ENCODE results near the gene ATRN.

ATRN gene

DNA sequence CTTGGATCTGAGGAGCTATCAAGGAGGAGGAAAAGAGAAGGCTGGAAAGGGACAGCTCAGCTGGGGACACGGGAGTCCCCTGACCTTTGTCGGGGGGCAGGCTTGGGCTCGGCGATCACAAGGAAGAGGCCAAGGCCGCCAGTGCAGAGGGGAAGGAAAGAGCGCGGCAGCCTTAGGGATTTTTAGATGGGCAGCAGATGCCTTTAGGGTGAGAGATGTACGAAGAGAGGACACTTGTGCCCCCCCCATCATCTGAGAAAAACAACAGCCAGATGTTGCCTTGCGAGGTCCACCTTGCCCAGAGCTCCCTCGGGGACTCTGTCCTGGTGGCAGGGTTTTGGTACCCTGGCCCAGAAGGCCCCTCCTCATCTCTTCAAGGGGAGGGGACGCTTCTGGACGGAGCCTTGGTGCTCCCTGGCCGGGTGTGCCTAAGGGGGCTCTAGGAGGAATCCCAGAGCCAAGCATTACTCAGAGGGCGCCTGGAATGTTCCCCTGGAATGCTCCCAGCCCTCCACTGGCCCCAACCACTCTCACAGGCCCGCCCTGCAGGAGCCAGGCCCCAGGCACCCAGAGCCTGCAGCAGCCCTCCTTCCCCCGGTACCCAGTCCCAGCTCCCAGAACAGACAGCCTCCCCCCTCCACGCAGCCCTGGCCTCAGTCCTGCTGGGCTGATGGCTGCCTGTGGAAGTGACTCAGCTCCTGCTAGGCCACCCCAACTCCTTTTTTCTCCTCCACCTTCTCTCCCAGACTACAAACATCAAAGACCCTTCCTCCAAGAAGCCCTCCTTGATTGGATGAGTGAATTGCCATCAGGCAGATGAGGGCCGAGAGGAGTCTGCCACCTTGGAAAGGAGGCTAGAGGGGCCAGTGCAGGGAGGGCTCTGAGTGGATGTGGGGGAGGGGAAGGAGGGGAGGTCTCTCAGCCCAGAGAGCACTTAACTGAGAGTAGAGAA is 209.2 kb downstream of the ATRN start:
- DNase-seq = no peak

DNA sequence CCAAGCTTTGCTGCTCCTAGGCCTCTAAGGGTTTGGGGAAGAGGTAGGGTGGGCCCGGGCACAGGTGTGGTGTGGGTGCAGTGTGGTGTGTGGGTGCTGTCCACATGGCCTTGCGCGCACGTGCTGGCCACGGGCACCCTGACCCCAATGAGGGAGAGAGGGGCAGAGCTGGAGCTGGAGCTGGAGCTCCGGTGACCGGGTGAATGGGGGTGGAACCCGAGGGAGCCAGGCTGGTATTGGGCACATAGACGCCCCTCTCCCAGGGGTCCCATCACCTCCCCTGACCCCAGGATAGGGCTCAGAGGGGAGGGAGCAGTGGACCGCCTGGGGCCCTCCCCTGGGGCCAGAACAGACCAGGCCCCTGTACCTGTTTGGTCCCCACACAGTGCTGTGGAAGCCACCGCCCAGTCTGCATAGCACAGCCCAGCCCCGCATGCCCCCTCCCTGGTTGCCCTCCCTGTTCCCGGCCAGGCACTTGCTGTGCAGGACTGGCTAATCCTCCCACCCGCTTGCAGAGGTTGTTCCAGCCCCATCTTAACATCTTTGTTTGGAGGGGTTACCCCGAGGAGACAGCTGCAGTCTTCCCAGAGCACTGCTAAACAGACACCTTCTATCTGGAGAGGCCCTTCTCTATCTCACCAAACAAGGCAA is 210.0 kb downstream of the ATRN start:
- DNase-seq = no peak

DNA sequence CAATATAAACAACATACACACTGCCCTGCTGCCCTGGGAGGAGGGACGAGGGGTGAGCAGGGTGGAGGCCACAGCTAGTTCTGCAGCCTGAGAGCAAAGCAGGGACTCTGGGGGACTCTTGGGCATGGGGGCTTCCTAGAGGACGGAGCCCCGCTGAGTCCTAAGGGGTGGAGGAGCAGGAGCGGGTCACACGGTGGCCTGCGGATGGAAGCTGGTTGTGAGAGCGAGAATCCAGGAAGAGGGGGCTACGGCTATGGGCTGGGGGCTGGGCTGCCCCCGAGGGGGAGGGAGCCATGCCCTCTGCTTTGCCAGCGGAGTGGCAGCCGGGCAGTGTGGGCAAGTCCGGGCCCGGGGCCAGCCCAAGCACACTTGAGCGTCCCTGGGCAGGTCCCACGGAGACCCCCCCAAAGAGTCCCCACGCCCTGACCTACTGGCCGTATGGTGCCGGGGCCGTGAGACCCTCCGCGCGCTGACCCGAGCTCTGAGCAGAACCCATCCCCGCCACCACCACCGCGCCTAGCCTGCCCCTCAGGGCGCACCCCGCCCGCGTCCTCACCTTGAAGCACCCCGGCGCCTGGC is 210.6 kb downstream of the ATRN start:
- no peak for DNase-seq

DNA sequence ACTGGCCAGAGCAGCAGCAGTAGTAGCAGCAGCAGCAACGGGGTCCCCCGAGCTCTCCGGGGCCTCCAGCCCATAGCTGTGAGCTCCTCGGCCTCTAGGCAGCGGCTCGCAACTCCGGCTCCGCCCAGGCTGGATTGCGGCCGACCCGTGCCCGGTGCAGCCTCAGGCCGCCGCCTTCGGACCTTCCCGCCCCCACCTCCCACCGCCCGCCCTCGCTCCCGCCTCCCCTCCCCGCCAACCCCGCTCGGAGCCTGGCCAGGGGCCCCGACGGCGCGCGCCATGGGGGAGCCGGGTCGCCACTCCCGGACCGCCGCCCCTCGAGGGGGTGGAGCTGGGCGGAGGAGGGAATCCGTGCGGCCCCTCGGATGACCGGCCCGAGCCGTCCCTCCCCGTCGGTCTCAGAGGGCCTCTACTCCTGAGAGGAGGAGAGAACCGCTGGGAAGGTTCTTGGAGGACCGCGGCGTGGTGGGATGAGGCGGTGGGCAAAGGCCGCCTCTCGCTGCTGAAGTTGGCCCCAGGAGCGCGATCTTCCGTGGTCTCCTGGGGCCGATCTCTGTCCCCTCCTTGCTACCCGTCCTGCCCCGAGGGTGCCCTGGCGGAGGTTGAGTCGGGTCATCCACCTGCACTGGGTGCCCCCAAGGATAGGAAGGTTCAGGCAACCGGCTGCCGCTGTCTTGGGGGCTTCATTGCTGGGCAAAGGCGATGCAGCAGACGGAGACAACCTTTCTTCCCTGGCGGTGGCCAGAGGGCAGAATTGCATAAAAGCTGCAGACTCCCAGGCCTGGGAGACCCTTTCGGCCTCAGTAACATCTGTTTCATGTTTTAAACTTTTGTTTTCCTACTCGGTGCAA is 211.3 kb downstream of the ATRN start, which contains the start of gene ADAM33:
Gene ADAM33, minus strand, starts transcription at position 80 of the 851 bp plus-strand sequence. Its CDS starts 6 bp downstream, at position 74.
- DNase-seq = no peak

DNA sequence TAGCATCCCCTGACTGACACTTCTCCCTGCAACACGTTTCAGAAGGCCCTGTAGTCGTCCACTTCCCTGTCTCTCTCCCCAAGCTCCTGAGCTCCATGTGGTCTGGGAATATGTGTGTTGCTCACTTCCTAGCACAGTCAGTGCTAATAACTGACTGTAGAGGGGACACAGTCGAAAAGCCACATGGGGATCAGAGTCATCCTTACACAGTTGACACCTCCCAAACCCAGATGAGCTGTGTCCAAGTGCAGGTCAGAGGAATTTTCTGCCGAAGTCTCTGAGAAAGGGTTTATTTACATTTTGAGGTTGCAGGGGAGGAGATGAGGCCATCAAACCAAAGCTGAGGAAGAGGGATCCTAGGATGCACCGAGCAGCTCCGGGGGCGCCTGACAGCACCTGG is 214.5 kb downstream of the ATRN start:
- no peak for DNase-seq

DNA sequence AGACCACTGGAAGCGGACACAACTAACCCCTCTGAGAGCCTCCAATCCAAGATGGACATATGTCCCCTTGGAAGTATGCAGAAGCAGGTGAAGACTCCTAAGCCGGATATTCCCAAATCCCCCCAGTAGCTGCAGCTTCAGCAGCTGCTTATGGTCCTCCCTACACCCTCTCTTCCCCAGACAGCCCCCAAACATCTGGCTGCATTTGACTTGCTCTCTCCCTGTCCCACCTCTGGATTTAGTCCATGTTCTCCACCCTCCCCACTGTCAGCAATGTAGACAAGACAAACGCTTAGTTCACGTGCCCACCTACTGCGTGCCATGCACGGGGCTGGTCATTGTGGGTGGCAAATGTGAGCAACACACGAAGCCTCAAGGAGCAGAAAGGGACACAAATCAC is 215.6 kb downstream of the ATRN start:
- no peak for DNase-seq

DNA sequence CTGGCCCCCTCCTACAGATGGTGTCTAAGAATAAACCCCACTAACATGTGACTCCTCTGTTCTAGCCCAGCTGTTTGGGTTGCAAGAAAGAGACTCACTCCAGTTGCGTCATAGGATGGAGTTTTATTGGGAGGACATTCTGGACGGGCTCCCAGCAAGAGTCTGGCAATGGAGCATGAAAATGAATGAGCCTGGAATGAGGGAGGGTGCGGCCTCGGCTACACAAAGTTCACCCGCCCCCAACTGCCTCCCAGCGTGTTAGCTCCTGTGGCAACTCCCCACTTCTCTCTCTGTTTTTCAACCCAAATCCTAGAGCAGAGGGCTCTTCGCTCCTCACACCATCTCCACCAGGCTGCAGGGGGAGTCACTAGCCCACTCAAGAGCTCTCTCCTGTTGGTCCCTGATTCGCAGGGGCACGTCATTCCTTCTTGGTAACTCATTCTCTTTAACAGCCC is 216.1 kb downstream of the ATRN start:
- DNase-seq = no peak

DNA sequence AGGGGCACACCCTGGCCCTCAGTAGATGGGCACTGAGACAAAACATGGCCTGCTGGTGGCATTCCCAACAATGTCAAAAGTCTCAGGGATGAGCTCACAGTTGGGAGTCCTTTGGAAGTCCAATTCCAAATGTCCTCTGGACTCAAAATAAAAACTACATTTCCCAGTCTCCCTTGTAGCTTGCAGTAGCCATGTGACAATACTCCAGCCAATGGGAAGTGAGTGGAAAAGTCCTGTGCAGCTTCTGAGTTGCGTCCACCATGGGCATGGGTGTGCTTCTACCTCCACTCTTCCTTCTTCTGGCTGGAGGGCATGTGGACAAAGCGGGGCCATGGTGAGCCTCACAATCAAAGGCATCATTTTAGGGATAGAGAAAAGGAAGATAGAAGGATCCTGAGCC is 216.8 kb downstream of the ATRN start:
- no peak for DNase-seq

DNA sequence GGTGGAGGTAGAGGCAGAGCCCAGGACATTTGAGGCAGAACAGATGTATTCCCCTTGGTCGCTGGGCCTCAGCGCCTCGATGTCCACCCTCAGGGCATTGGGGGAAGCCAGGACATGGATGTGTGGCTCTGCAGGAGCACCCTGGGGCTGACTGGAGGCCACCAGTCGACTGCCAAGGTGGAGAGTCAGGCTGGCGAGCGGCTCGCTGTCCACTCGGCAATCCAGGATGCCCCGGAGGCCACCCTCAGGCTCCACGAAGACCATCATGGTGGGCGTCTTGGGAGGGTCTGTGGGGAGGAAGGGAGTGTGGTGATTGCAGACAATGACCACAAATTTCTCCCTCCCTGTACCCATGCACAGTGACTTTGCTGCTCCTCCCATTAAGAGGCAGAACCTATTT is 219.2 kb downstream of the ATRN start:
- no peak for DNase-seq

DNA sequence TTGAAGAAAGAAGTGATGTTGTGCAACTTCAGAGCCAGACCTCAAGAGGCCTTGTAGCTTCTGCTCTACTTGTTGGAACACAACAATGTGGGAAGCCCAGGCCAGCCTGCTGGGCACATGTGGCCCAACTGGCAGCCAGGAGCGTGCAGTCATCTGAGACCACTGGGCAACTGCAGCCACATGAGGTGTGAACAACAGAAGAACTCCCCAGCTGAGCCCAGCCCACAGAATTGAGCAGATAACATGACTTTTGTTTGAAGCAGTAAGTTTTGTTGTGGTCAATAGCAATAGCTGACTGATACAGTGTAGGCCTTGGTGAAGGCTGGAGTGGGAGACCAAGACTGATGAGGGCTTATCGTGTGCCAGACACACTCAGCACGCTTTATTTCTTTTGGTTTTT is 219.6 kb downstream of the ATRN start:
- no peak for DNase-seq

DNA sequence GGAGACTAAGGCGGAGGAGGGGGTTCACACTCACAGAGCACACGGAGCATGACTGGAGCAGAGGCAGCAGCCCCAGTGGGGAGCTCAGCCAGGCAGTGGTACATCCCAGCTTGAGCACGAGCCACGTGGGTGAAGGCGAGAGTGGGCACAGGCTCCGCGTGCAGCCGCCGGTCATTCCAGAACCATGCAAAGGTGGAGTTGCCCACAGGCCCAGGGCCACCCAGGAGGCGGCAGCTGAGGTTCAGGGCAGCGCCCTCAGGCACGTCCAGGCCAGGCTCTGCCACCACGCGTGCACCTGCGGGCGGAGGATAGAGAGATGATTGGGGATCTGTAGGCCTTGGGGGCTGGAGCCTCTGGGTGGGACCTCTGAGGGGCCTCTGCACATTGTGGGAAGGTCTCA is 220.5 kb downstream of the ATRN start:
- no peak for DNase-seq

DNA sequence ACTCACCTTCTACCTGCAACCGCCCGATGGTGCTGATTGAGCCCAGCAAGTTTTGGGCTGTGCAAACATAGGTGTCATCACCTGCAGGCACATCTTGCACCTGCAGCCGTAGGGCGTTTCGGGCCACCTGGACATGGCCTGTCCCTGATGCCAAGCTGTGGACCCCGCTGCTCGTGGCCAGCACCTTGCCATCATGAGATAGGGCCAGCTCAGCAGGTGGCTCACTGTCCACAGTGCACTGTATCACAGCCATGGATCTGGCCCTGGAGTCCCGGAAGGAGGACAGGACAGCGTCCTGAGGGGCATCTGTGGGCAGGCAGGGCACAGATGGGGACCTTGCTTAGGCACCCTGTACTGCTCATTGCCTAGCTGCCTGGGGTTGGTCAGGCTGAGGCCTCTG is 221.1 kb downstream of the ATRN start:
- no peak for DNase-seq

DNA sequence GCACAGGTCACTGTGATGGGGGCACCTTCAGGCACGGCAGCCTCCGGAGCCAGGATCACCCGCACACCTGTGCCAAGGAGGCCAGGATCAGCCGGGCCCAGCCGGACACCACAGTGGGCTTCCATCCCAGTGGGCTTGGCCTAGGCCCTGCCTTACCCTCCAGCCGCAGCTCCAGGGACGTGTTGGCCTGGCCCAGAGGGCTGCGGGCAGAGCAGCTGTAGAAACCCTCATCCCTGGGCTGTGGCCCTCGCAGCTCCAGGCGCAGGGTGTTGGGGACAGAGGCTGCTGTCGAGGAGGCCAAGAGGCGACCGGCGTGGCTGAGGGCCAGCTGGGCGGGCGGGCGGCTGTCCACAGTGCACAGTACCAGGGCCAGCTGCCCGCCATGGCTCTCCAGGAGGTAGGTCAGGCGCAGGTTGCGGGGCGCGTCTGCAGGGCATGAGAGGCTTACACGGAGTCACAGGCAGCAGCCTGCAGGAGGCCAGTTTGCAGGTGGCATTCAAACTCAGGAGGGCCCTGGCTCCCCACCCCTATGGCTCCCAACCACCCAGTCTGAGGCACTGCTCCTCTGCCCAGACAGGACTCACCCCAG is 222.0 kb downstream of the ATRN start:
- no peak for DNase-seq

DNA sequence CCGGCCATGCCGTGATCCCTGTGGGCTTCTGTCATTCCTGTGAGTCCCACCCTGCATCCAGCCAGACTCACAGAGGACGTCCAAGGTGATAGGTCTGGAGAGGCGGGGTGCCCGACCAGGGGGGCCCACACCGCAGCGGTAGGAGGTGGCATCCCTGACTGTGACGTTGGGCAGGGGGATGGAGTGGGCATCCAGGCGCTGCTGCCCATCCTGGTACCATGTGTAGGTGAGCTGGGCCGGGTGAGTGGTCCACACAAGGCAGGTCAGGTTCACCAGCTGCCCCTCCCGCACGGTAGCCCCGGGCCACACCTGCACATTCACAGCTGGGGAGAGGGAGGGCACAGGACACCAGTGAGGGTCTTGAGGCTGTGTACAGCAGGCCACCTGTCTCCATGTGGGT is 222.6 kb downstream of the ATRN start:
- no peak for DNase-seq

DNA sequence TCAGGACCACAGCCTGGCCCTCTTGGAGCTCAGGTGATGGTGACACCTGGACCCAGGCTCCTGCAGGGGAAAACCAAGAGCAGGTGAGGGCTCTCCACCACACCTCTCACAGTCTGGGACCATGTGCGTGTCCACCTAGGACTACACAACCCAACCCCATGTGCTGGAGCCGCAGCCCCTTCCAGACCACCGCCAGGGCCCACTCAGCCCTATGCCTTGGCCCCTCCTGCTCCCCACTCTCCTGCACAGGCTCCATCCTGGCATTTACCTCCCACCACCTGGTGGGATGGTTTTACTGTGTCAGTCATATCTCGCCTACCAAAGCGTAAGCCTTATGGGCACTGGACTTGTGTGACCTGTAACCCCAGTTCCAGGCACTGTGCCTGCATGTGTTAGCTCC is 224.0 kb downstream of the ATRN start:
- DNase-seq = no peak

DNA sequence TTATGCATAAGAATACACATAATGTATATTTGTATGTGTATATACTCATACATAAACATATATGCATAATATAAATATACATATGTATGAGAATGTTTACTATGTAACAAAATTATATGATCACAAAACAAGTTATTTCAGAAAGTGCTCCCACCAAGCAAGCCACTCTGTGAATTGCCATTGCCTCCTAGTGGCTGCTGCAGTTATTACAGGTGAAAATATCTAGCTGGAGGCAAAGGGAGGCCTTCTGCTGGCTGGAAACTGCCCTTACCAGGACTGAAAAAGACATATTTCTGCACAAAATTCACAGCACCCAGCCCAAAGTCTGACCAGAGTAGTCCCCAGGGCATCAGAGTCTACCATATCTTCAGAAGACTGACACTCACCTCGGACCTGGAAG is 225.4 kb downstream of the ATRN start:
- no peak for DNase-seq

DNA sequence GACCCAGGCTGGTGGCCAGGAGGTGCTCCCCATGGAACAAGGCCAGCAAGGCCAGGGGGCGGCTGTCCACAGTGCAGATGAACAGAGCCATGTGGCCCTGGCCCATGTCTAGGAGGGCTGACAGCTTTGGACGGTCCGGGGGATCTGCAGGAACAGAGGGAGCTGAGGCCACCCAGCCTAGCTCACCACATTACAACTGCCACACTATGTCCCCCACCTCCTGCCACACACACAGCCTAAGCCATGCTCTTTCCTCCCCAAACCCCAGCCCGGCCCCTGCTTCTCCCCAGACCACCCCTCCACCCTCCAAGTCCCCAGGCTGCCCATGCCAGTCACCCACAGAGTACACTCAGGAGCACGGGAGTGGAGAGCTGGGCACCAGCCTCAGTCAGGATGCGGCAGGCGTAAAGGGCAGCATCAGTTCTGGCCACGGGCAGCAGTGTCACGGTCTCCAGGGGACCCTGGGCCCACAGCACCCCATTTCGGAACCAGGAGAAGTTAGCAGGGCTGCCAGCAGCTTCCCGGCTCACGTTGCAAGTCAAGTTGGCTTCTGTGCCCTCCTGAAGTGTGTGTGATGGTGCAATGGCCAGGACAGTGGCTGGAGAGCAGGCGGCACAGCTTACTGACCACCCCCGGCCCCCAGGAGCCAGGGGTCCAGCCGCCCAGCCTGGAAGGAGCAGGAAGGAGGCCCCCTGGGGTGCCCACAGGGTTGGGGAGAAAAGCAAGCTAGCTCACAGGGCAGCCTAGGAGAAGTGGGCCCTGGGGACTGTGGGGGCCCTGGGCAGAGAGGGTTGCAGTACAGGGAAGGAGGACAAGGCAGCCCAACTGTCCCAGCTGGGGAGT is 226.1 kb downstream of the ATRN start:
- no peak for DNase-seq

DNA sequence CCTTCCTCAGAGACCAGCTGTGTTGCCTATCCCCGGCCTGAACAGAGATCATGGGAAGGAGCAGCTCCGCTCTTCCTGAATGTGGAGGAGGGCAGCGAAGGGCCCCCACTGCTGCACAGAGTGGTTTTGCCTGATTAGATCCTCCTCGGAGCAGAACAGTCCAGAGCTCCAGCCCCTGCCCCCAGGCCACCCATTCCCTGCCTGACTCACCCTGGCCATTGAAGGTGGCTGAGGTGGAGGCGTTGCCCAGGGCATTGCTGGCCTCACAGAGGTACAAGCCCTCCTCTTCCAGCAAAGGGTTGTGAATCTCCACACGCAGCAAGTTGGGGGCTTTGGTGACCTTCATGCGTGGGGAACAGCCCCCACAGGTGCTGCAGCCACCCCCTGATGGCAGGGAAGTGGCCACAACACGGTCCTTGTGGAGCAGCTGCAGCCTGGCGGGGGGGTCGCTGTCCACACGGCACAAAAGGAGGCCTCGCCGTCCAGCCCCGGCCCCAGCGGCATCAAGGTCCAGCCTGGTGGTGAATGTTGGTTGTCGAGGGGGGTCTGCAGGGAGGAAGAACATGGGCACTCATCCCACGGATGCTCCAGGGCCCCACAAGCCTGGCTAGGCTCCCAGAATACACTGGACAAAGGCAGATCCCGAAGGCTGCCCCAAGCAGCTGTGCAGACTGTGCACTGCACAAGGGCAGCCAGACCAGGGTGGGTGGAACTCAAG is 226.9 kb downstream of the ATRN start:
- no peak for DNase-seq

DNA sequence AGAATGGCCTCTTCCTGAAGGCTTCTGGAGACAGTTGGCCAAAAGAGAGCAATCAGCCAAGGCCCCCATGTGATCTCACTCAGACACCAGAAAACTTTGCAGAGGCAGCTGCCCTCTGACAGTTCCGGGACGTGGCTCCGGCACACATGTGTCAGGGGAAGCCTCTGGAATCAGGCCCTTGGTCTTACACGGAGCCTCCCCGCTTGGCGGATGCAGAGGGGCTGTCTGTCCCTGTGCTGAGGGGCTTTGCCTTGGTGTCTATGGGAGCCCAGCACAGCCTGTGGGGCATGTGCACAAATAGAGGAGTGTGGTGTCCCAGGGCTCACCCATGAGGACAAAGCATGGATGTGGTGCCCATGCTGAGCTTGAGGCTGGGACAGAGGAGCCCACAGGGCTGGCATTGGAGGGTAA is 227.8 kb downstream of the ATRN start:
- DNase-seq = no peak

DNA sequence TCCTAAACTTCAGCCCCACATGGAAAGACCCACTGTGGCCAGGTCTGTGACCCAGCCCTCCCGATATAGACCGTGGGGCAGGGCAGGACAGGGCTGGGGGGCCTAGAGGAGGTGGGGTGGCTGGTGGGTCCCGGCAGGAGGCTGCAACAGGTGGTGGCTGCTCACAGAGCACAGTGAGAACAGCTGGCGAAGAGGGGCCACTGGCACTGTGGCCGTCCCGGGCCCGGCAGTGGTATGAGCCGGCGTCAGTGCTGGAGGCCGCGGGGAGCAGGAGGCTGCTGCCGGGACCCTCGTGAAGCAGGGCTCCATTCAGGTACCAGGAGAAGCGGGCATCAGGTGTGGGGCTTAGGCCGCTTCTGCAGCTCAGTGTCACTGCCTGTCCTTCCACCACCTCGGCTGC is 228.2 kb downstream of the ATRN start:
- no peak for DNase-seq

Measured in effector CD8-positive, alpha-beta T cell (primary cell).